ENCODE results near the gene GLIPR2.

GRCh38 chr9:36092014-36092413 is 44.5 kb upstream of the GLIPR2 start:
- no peak for TF ChIP-seq CTCF (conservative IDR thresholded peaks at IDR 0.05; ENCODE audit: low read depth, low read length)
- no peak for TF ChIP-seq RAD21 (IDR thresholded peaks at IDR 0.05; ENCODE audit: low read length)
- TF ChIP-seq POLR2A (IDR thresholded peaks at IDR 0.05; ENCODE audit: low read depth, low read length), result no peak
- TF ChIP-seq MAZ (IDR thresholded peaks at IDR 0.05; ENCODE audit: borderline replicate concordance, low read depth, low read length), result no peak
- TF ChIP-seq USF2 (IDR thresholded peaks at IDR 0.05; ENCODE audit: low read depth, low read length), result no peak
- TF ChIP-seq FOS (IDR thresholded peaks at IDR 0.05; ENCODE audit: low read depth, low read length), result no peak
- no peak for TF ChIP-seq CEBPB (IDR thresholded peaks at IDR 0.05; ENCODE audit: low read depth, low read length)
